ENCODE measurements around the gene ZC3H8. TPM values are rescaled to one million over a fixed set of nuclear protein-coding genes. Genes with fewer than 3 reads are reported as not detected.
"Not testable (repeated sequence)": the region's sequence is repeated elsewhere in the genome, so short reads cannot be mapped to it uniquely, and the experiment has no call there.

The ZC3H8 gene
- total RNA-seq, 1 experiment from 2014 or later = 10.5 TPM

DNA sequence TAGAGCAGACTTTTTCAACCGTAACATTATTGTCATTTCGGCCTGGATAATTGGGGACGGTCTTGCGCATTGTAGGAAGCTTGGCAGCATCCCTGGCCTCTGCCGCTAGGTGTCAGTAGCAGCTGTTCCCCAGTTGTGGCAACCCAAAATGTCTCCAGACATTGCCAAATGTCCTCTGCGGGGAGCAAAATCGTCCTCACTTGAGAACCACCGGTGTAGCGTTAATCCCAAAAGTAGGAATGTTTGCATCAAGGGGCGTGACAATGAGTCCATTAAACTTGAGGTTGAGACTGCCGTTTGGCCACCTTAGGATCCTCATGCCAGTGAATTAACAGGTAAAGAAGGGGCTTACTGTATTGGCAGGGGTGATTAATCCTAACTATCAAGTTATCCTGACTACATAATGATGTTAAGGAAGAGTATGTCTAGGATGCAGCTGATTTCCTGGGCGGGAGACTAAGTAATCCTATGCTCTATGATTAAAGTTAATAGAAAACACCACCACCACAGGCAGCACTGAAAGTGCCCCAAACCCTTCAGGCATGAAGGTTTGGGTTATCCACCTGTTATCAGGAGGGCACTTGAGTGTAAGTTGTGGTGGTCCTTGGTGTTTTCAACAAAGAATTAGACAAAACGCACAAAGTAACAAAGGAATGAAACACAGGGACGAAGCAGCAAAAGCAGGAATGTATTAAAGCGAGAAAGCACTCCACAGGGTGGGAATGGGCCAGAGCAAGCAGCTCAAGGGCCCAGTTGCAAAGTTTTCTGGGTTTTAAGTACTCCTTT, 4.9 kb upstream of the ZC3H8 start:
- DNase-seq (ENCODE audit: low spot score) = peak; percentile 66

DNA sequence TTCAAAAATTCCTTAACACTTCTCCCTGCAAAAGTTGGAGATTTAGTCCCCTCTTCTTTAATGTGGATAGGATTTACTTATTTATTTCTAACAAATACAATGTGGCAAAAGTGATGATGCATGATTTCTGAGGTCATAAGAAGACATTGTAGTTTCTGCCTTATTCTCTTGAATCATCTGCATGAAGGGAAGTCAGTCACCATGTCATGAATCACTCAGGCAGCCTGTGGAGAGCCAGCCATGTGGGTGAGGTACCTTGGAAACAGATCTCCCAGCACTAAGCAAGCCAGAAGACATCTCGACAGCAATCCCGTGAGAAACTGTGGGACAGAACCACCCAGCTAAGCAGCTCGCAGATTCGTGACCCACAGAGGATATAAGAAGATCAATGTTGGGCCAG, 2.7 kb upstream of the ZC3H8 start:
- DNase-seq (ENCODE audit: low spot score) = peak; percentile 29

DNA sequence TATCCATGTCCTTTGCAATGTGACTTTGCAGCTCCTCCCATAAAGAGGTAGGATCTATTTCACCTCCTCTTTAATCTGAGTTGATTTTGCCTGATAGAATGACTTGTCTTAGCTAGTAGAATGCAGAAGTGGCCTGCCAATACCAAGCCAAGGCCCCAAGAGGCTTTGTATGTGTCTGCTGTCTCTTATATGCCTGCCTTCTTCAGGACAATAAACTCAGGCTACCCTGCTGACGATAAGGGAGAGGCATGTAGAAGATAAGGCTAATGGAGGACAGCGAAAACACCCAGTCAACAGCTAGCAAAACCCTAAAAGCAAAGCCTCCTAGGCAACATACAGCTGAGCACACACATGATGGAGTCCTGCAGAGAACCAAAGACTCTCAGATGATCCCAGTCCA, 1.8 kb upstream of the ZC3H8 start:
- no peak for DNase-seq (ENCODE audit: low spot score)

DNA sequence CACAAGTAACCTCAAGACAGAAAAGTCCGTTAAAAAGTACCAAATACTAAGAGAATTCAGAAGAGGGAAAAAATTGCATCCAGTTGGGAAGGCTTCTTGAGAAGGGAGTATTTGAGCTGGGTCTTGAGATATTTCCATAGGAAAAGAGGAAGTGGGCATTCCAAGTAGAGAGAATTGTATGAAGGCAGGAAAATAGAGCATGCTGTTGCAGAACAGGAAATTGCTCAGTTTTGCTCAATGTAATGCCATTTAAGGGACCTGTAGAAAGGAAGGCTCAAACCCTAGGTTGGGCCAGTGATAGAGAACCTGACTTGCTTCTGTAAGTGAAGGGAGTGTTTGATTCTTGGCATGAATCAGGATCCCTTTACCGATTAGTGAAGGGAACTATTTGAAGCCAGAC, 1.0 kb upstream of the ZC3H8 start:
- DNase-seq (ENCODE audit: low spot score) = no peak

DNA sequence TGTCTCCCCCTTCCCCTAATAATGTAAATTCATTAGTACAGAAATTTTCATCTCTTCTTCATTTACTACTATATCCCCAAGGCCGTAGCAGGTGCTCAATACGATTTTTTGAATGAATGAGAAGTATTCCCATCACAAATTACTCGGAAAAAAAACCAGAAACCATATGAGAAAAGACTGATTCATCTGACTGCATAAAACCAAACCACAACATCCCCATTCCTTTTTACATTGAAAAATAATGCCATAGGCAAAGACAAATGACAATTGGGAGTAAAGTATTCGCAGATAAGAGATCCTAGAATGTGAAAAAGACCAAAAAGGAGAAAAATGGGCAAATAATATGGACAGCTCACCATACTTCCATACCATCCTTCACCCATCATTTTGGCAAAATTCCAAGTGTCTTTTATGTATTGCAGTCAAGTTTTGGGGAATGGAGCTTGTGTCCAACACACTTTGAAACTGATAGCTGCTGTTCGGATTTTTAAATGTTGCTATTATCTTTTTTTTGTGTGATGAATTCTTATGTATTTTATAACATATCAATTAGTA, 1.5 kb downstream of the ZC3H8 start:
- no peak for DNase-seq (ENCODE audit: low spot score)

DNA sequence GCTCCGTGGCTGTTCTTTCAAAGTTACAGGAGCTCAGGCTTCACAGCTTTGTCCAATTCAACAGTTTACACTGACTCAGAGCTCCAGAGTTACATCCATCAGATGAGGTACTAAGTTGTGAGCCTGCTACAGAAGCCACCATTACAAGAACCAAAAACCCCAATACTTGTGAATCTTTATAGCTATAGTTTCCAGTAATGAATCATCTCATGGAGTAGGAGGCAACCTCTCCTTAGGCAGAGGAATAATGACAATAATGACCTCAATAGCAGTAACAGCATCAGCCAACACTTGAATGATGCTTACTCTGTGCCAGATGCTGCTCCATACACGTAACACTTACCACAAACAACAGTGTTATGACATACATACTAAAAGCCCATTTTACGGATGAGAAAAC, 3.6 kb downstream of the ZC3H8 start:
- DNase-seq (ENCODE audit: low spot score) = no peak

DNA sequence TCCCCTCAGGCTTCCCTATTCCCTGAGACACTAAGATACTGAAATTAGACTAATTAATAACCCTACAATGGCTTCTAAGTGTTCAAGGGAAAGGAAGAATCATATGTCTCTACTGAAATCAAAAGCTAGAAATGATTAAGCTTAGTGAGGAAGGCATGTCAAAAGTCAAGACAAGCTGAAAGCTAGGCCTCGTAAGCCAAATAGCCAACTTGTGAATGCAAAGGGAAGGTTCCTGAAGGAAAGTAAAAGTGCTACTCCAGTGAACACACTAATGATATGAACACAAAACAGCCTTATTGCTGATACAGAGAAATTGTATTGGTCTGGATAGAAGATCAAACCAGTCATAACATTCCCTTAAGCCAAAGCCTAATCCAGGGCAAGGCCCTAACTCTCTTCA, 10.0 kb downstream of the ZC3H8 start:
- DNase-seq (ENCODE audit: low spot score) = no peak

DNA sequence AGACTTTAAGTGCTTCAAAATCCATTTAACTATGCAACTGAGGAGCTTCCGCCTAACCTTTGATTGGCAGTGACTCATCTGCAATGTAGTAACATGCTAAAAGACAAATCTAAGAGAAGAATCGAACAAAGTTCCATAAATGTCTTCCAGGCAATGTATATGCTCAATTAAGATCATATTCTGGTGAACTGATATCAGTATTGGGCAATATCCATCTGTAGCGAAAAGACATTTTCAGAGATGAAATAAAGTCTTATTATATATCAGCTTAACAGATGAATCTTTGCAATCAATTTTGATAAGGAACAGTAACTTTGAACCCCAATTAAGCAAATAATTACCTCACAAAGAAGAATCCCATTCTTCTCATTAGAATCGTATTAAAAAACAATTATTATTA, 11.6 kb downstream of the ZC3H8 start:
- DNase-seq (ENCODE audit: low spot score) = no peak

DNA sequence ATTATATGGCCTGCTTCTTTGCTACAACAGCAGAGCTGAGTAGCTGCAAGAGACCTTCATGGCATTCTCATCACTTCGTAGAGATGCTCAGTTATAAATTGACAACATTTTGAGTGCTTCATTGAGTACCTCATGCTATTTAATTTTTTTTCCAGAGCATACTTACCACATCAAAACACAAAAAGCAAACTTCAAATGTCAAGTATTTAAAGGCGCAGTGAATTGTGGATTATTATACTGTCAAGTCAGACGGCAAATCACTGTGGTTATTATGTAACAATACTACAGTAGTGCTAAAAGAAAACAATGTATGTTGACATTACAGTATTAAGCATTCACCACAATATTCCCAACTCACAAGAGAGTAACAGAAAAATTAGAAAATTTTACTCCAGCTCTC, 12.5 kb downstream of the ZC3H8 start:
- no peak for DNase-seq (ENCODE audit: low spot score)

DNA sequence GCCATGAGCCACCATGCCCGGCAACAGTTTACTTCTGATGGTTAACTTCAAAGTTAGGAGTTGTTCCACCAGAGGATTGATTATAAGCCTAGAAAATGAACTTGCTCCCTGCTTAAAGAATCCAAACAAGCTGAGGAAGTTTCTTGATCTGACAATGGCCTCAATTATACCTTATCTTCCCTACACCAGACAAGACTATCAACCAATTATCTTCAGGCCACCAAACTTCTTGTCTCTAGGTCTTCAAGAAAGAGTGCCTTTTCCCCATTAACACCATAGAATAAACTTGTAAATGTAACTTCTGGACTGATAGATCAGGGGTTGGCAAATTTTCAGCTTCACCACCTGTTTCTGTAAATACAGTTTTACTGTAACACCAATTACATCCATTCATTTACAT, 15.0 kb downstream of the ZC3H8 start:
- no peak for DNase-seq (ENCODE audit: low spot score)

DNA sequence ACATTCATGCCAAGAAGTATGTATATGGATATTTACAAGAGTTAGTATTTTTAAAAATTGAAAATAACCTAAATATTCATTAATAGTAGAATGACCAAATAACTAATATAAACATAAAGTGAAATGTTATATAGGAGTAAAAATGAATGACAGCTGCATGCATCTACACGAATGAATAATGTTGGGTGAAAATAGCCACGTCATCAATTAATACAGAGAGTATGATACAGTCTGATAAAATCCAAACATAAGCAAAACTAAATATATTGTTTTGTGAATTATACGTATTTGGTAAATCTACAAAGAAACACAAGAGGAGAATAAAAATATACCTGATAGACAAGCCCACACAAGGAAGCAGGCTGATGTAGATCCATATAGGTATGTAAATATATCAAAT, 24.5 kb downstream of the ZC3H8 start:
- DNase-seq (ENCODE audit: low spot score) = no peak

DNA sequence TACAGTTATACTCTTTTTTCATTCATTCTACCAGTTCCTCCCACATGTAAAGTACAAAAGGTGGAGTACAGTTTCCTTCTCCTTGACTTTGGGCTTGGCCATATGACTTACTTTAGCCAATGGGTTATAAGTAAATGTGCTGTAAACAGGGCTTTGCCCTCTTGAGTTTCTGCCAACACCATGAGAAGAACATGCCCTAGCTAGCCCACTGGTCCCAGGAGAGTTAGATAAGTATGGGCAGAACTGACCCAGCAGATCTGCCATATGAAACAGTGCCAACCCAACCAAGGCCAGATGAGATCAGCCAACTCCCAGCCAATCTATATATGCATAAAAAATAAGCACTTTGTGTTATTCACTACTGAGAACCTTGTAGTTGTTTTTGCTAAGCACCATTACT, 25.5 kb downstream of the ZC3H8 start:
- no peak for DNase-seq (ENCODE audit: low spot score)

DNA sequence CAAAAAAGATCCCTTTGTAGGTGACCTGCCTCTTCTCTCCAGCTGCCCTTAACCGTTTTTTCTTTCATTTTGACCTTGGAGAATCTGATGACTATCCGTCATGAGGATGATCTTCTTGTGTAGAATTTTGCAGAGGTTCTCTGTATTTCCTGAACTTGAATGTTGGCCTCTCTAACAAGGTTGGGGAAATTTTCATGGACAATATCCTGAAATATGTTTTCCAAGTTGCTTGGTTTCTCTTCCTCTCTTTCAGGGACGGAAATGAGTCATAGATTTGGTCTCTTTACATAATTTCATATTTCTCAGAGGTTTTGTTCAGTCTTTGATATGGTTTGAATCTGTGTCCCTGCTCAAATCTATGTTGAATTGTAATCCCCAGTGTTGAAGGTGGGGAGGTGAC, 34.0 kb downstream of the ZC3H8 start:
- no peak for DNase-seq (ENCODE audit: low spot score)

DNA sequence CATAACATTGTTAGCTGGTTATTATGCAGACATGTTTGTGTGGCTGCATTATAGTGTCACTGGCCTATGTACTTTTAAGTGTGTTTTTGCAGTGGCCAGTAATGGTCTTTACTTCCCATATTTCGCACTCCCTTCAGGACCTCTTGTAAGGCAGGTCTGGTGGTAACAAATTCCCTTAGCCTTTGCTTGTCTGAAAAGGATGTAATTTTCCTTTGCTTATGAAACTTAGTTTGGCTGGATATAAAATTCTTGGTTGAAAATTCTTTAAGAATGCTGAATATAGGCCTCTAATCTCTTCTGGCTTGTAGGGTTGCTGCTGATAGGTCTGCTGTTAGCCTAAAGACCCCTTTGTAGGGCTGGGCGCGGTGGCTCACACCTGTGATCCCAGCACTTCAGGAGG, 34.7 kb downstream of the ZC3H8 start:
- DNase-seq (ENCODE audit: low spot score) = no peak

DNA sequence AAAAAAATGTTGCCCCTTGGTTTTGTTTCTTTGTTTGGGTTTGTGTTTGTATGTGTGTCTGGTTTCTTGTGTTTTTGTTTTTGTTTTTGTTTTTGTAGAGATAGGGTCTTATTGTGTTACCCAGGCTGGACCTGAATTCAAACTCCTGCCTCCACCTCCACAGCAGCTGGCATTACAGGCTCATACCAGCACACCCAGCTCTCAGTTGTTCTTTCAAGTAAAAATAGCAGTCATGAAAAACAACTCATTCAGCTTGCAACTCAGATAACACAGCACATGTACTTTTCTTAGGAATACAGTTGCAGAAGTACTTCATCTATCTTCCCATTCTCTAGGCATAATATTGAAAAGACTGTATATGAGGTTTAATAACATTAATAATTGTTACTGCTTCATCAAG, 37.0 kb downstream of the ZC3H8 start:
- no peak for DNase-seq (ENCODE audit: low spot score)

DNA sequence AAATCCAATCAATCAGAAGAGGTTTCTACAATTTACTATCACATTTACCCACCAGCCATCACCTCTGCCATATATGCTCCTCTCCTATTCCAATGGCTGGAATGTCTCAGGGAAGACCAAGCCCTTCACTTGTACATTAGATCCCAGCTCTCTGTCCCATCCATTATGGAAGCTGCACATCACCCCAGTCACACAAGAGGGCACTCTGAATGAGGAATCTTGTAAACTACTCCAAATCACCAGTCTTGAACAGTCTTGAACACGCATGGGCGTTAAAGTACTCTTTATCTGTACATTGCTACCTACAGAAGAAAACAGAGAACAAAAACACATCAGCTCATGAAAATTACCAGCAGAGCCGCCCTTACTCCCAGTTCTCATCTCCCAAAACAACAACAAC, 38.7 kb downstream of the ZC3H8 start:
- DNase-seq (ENCODE audit: low spot score) = peak; percentile 13

DNA sequence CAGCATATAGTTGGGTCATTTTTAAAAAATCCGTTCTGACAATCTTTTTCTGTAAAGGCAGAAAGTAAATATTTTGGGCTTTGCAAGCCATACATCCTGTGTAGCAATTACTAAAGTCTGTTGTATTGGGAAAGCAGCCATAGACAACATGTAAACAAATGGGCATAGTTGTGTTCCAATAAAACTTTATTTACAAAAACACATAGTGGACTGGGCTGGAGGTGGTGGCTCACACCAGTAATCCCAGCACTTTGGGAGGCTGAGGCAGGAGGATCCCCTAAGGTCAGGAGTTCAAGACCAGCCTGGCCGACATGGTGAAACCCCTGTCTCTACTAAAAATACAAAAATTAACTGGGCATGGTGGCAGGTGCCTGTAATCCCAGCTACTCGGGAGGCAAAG, 46.9 kb downstream of the ZC3H8 start:
- DNase-seq (ENCODE audit: low spot score) = not testable (repeated sequence)

DNA sequence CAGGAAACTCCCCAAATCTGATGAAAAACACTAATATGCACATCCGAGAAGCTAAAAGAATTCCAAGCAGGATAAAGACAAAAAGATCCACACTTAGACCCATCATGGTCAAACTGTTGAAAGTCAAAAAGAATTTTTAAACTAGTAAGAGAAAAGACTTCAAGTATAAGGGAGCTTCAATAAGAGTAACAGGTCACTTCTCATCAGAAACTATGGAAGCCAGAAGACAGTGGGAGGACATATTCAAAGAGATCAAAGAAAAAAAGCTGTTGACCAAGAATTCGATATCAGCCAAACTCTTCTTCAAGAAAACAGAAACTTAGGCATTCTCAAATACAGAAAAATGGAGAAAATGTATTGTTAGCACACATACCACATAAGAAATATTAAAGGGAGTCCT, 50.4 kb downstream of the ZC3H8 start:
- peak; percentile 26 for DNase-seq (ENCODE audit: low spot score)

DNA sequence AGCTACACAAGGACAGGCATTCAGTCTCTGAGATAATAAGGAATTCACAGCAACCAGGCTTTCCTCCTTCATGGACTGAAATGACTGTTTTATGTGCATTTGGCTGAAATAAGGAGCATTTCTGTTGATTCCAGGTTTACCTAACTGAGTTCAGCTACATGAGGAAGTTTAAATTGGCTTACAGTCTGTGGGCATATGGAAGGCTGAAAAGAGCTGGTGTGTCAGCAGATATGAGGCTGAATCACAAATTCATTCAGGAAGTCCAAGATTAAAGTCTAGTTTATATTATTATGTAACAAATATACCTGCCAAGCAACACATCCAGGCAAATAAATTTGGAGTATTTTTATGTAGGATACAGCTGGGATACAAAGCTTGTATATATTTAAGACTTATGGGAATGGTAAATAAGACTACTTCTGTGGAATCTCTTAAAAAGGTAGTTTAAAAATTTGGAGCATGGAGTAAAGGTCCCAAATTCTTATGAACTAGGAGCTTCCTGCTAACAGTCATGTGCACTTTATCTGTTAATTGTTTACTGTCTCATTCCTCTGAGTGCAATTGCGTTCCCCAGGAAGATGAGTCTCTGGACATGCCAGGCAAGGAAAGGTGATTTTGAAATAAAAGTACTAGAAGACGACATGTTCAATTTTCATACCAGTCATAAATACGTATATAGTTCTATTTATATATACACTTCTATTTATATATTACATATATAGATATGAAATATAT, 53.0 kb downstream of the ZC3H8 start:
- DNase-seq (ENCODE audit: low spot score) = no peak

DNA sequence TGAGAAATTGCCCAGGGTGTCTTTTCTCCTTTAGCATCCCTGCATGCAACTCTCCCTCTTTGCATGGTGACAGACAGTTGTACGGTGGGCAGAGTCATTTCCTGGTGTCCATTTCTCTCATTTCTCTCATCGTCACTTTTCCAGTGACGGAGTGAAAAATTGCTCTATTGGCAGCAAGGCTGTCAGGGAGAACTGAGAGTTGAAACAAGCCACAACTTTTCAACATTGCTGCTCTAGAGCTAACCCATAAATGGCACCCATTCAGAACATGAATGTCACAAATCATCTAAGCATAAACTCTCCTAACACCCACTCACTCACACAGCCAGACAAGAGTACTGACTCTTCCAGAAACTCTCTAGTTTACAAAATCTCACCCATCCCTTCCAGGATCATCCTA, 55.7 kb downstream of the ZC3H8 start:
- no peak for DNase-seq (ENCODE audit: low spot score)

DNA sequence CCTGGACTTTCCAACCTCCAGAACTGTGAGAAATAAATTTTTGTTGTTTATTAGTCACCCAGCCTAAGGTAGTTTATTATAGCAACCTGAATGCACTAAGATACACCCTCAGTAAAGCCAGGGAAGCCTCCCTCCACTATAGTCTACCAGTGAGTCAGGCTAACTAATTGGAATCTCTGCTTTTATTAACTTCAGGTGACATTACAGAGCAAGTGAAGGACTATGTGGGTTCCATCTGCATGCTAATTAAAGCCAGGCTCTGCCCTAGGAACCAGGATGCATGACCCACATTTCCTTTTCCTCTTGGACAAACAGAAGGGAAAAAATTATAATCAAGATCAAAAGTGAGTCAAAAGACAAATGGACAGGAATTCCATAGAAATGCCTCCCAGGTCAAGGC, 56.1 kb downstream of the ZC3H8 start:
- DNase-seq (ENCODE audit: low spot score) = peak; percentile 28

DNA sequence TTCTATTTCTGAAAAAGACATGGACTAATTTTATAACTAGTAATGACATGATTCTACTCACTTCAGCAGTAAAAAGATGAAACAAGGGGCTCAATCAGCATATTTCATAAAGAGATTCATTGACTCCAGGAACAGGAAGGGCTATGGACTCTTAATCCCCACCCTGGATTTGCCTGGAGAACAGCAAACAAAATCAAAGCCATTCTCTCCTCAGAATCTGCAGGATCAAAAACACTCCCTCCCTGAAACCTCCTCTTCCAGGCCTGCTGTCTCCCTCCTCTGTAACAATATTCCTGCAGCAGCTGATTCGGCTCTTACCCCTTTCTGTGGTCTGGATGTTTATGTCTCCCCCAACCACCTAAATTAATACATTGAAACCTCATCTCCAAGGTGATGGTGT, 57.0 kb downstream of the ZC3H8 start:
- DNase-seq (ENCODE audit: low spot score) = no peak

DNA sequence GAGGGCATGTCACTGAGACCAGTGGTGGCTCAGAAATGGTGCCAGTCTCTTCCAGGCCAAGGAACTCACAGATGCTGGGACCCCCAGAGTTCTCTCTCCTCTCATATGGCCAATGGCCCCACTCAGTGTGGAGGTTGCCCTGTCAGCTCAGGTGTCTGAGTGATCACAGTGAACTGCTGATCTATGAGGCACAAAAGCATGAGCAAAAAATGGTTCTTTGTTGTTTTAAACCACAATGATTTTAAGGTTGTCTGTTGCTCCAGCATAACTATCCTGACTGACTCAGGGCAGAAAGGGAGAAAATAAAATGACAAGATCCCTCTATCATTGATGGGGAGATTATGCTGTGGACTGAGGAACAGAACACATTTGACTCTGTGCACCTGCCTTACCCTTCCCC, 58.9 kb downstream of the ZC3H8 start:
- DNase-seq (ENCODE audit: low spot score) = no peak

All from A172 (cell line).